GM23248 (cell line): ENCODE data around the gene ZFAND6. TPM values are rescaled to one million over a fixed set of nuclear protein-coding genes. Genes with fewer than 3 reads are reported as not detected.
A peak's percentile ranks its signal among the peaks of the same experiment; 100 is the strongest.

ENCODE experiments used
- DNase-seq: peaks from one replicate; pipeline ENCODE4 v3.0.0-alpha.2; 2015
- H2AFZ ChIP-seq: fragments of 200-600 bp; sonication (generic); 2 replicates; pipeline ENCODE4 v1.6.1; 2016; ENCODE audit warnings: antibody characterized with exemption
- H3F3A ChIP-seq: fragments of 200-600 bp; sonication (generic); 2 replicates; pipeline ENCODE4 v1.6.1; 2016; ENCODE audit warnings: mild to moderate bottlenecking, antibody characterized with exemption, mixed run types; ENCODE audit not compliant: insufficient read depth
- H3K27ac ChIP-seq: fragments of 200-600 bp; sonication (generic); 2 replicates; pipeline ENCODE4 v1.5.1; 2016; ENCODE audit warnings: mild to moderate bottlenecking
- H3K27me3 ChIP-seq: fragments of 200-600 bp; sonication (generic); replicated peaks from 2 replicates; pipeline ENCODE4 v1.6.1; 2016; ENCODE audit warnings: mild to moderate bottlenecking; ENCODE audit not compliant: insufficient read depth
- H3K36me3 ChIP-seq: fragments of 200-600 bp; sonication (generic); 2 replicates; pipeline ENCODE4 v1.6.1; 2016; ENCODE audit warnings: low read depth, mild to moderate bottlenecking
- H3K4me1 ChIP-seq: fragments of 200-600 bp; sonication (generic); 2 replicates; pipeline ENCODE4 v1.6.1; 2016; ENCODE audit warnings: mild to moderate bottlenecking; ENCODE audit not compliant: insufficient read depth
- H3K4me2 ChIP-seq: fragments of 200-600 bp; sonication (generic); one replicate; pipeline ENCODE4 v1.6.1; 2016; ENCODE audit warnings: mild to moderate bottlenecking; ENCODE audit not compliant: unreplicated experiment
- H3K4me3 ChIP-seq: fragments of 200-600 bp; sonication (generic); 2 replicates; pipeline ENCODE4 v1.5.1; 2016; ENCODE audit warnings: mild to moderate bottlenecking
- H3K79me2 ChIP-seq: fragments of 200-600 bp; sonication (generic); 2 replicates; pipeline ENCODE4 v1.6.1; 2016; ENCODE audit warnings: mild to moderate bottlenecking; ENCODE audit not compliant: insufficient read depth
- H3K9ac ChIP-seq: fragments of 200-600 bp; sonication (generic); 2 replicates; pipeline ENCODE4 v1.6.1; 2016; ENCODE audit warnings: mild to moderate bottlenecking
- H3K9me2 ChIP-seq: fragments of 200-600 bp; sonication (generic); 2 replicates; pipeline ENCODE4 v1.6.1; 2016; ENCODE audit warnings: mixed run types, mild to moderate bottlenecking, moderate library complexity; ENCODE audit not compliant: insufficient read depth
- H3K9me3 ChIP-seq: fragments of 200-600 bp; sonication (generic); one replicate; pipeline ENCODE4 v1.6.1; 2017; ENCODE audit warnings: low read depth
- H4K20me1 ChIP-seq: fragments of 200-600 bp; sonication (generic); 2 replicates; pipeline ENCODE4 v1.6.0; 2016; ENCODE audit not compliant: insufficient read depth
- EZH2 ChIP-seq: fragments of 200-600 bp; sonication (generic); IDR thresholded peaks from 2 replicates; pipeline ENCODE4 v1.6.1; 2018; ENCODE audit warnings: antibody characterized with exemption, mild to moderate bottlenecking; ENCODE audit not compliant: insufficient read depth, poor library complexity, severe bottlenecking
- EZH2phosphoT487 ChIP-seq: fragments of 200-600 bp; sonication (generic); IDR thresholded peaks from 2 replicates; pipeline ENCODE4 v1.6.1; 2018; ENCODE audit warnings: antibody characterized with exemption, moderate library complexity, mild to moderate bottlenecking, low read depth; ENCODE audit not compliant: insufficient read depth
- WGBS, 2 experiments: methylation state at CpG; one replicate each; pipeline ENCODE4 v1.1.6; 2015 to 2017; ENCODE audit warnings: low lambda C conversion rate in 2 of 2, low coverage in 1 of 2; ENCODE audit errors: missing lambda C conversion rate in 2 of 2; 5-methylcytosine and 5-hydroxymethylcytosine counted together
- in situ Hi-C: fragments of 300-500 bp; cut with MboI; formaldehyde crosslinking; loops from 2 replicates; pipeline ENCODE4 v1.15.0; 2020
- polyA plus RNA-seq: library from polyadenylated mRNA; unstranded; fragments of >200 nt; fragmentation: Nextera tagmentation; extraction: Ambion mirVana; gene quantifications from 2 replicates; pipeline ENCODE4 v1.2.1, GENCODE V29; 2016
- total RNA-seq: library from RNA; depleted of rRNA; stranded (reverse); fragments of >200 nt; shearing (Covaris generic); gene quantifications from 2 replicates; pipeline ENCODE4 v1.2.3, GENCODE V29; 2014

ZFAND6 gene
- total and polyA plus RNA-seq, 2 experiments from 2014 or later: 101 to 104 TPM

DNA sequence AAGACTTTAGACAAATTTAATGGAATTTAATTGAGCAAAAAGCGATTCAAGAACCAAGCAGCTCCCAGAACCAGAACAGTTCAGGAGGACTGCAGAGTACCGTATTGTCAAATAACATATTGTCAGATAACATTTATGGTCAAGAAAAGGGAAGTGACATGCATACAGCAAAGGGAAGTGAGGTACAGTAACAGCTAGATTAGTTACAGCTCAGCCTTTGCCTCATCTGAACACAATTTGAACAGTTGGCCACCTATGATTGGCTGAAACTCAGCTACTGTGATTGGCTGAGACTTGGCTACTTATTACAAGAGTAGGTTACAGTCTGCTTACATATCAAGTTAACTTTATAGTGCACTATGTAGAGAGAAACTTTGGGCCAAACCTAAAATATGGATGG, 21.9 kb downstream of the ZFAND6 start:
- no peaks in the 10 kb centered on the region for H3K27me3 ChIP-seq
- H3K9me3 ChIP-seq: no peaks in the 10 kb centered on the region
- no peak for TF ChIP-seq EZH2phosphoT487
- TF ChIP-seq EZH2: no peak
- H3K27ac ChIP-seq: no peak overlapping the region
- no peaks in the 10 kb centered on the region for H3K9me2 ChIP-seq
- peaks cover 9% of the 10 kb centered on the region for H3F3A ChIP-seq
- no peak overlapping the region for H2AFZ ChIP-seq
- WGBS, 2 experiments: 96 to 97% methylated on average over 2 of the region's 2 CpGs
- no peaks in the 10 kb centered on the region for H3K36me3 ChIP-seq
- peaks cover 5% of the 10 kb centered on the region for H3K4me1 ChIP-seq
- H3K9ac ChIP-seq: no peak overlapping the region
- no peaks in the 10 kb centered on the region for H4K20me1 ChIP-seq
- no peak for DNase-seq
- peaks cover 99% of the 10 kb centered on the region for H3K79me2 ChIP-seq
- H3K4me3 ChIP-seq: no peak overlapping the region
- in situ Hi-C loops: no loop called here
- no peak overlapping the region for H3K4me2 ChIP-seq

DNA sequence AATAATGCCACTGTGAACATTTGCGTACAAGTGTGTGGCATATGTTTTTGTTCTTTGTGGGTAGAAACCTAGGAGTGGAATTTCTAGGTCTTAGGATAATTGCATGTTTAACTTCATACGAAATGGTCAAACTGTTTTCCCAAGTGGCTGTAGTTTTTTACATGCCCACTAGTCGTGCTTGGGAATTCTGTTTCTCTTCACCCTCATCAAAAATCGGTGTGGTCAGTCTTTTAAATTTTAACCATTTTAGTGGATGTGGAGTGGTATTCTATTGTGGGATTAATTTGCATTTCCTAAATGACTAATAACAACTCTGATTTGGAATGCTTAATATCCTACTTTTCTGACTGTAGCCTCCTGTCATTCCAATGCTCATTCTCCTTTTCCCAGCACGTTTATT, 27.6 kb downstream of the ZFAND6 start:
- no peak for DNase-seq
- H3K79me2 ChIP-seq: peaks cover 99% of the 10 kb centered on the region
- no peak overlapping the region for H3K27ac ChIP-seq
- H3K9me3 ChIP-seq: no peaks in the 10 kb centered on the region
- H4K20me1 ChIP-seq: no peaks in the 10 kb centered on the region
- H3K36me3 ChIP-seq: no peaks in the 10 kb centered on the region
- no peaks in the 10 kb centered on the region for H3K27me3 ChIP-seq
- no peak overlapping the region for H3K4me3 ChIP-seq
- no peak overlapping the region for H3K4me2 ChIP-seq
- in situ Hi-C loops: no loop called here
- peaks cover 7% of the 10 kb centered on the region for H3K4me1 ChIP-seq
- H3K9me2 ChIP-seq: no peaks in the 10 kb centered on the region
- peaks cover 5% of the 10 kb centered on the region; the same call in 1 of the 2 replicates for H3F3A ChIP-seq
- 74% methylated on average over 5 of the region's 5 CpGs for WGBS, 2 experiments
- TF ChIP-seq EZH2phosphoT487: no peak
- TF ChIP-seq EZH2: no peak
- no peak overlapping the region for H3K9ac ChIP-seq
- H2AFZ ChIP-seq: no peak overlapping the region

GRCh38 chr15:80090041-80090440, 30.6 kb downstream of the ZFAND6 start:
- no peaks in the 10 kb centered on the region for H3F3A ChIP-seq
- TF ChIP-seq EZH2phosphoT487: no peak
- TF ChIP-seq EZH2: no peak
- no peak overlapping the region for H3K4me3 ChIP-seq
- H2AFZ ChIP-seq: no peak overlapping the region
- H3K27ac ChIP-seq: no peak overlapping the region
- no peaks in the 10 kb centered on the region for H3K27me3 ChIP-seq
- in situ Hi-C loops: no loop called here
- no peaks in the 10 kb centered on the region for H4K20me1 ChIP-seq
- no peaks in the 10 kb centered on the region for H3K36me3 ChIP-seq
- no peaks in the 10 kb centered on the region for H3K9me2 ChIP-seq
- peaks cover 11% of the 10 kb centered on the region for H3K4me1 ChIP-seq
- WGBS, 2 experiments: 94 to 100% methylated on average over 1 of the region's 1 CpG
- H3K9ac ChIP-seq: no peak overlapping the region
- H3K9me3 ChIP-seq: no peaks in the 10 kb centered on the region
- H3K4me2 ChIP-seq: no peak overlapping the region
- H3K79me2 ChIP-seq: peaks cover 98% of the 10 kb centered on the region
- DNase-seq: no peak

- Histone ChIP-seq H3K4me3 (no peak overlapping the region), H3K27ac (no peak overlapping the region), H3K27me3 (no peaks in the 10 kb centered on the region), H3K36me3 (no peaks in the 10 kb centered on the region), H3K4me2 (no peak overlapping the region), H3K9ac (no peak overlapping the region), H2AFZ (no peak overlapping the region), H3K9me3 (no peaks in the 10 kb centered on the region), H3F3A (no peaks in the 10 kb centered on the region), H3K9me2 (no peaks in the 10 kb centered on the region), H4K20me1 (peaks cover 3% of the 10 kb centered on the region; the same call in 1 of the 2 replicates), H3K4me1 (peaks cover 11% of the 10 kb centered on the region), H3K79me2 (peaks cover 98% of the 10 kb centered on the region)
- peak; percentile 49 for DNase-seq
- in situ Hi-C loops: no loop called here
- TF ChIP-seq EZH2 (no peak), EZH2phosphoT487 (no peak)
- WGBS, 2 experiments: 96 to 100% methylated on average over 7 of the region's 7 CpGs
Measured at GRCh38 chr15:80090879-80091503, 31.5 kb downstream of the ZFAND6 start.
